ENCODE results near the gene OR5H6. TPM values are rescaled to one million over a fixed set of nuclear protein-coding genes. Genes with fewer than 3 reads are reported as not detected.
"Not testable (repeated sequence)": the region's sequence is repeated elsewhere in the genome, so short reads cannot be mapped to it uniquely, and the experiment has no call there.

The OR5H6 gene
- total and polyA plus RNA-seq, 4 donors, result not detected

- 52 to 67% methylated on average over 5 of the region's 5 CpGs for WGBS, 2 donors
- DNase-seq; H3K36me3 ChIP-seq (ENCODE audit: control insufficient read depth in 1 of 2, insufficient read depth in 2 of 2, low read length in 1 of 2); ATAC-seq (ENCODE audit: low FRiP score); H3K4me3 ChIP-seq (ENCODE audit: low read length in 2 of 2); H3K27ac ChIP-seq (ENCODE audit: low read depth in 1 of 2, low read length in 2 of 2); H3K27me3 ChIP-seq (ENCODE audit: control insufficient read depth in 1 of 2, insufficient read depth in 2 of 2, low read length in 1 of 2); H3K4me1 ChIP-seq (ENCODE audit: control insufficient read depth in 1 of 2, insufficient read depth in 2 of 2, low read length in 2 of 2); intact Hi-C loops (cut with DNase I); H3K9me3 ChIP-seq (ENCODE audit: control insufficient read depth, low read length): not testable (repeated sequence)
Observed at GRCh38 chr3:98256026-98256425, 8.0 kb upstream of the OR5H6 start.

DNA sequence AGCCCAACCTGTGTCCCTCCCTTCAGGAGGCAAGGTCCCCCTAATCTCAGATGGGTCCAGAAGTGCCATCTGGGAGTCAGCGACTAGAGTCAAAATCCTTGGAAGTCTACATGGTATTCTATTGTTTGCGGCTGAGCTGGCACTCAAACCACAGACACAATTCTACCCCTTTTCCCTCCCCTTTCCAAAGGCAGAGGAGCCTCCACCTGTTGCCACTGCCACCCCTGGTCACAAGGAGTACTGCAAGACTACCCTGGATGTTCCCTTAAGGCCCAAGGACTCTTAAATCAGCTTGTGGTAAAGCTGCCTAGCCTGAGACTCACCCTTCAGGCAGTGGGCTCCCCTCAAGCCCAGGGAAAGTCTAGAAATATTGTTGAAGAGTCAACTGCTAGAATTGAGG lies 4.3 kb upstream of the OR5H6 start:
- Histone ChIP-seq H3K4me1 (ENCODE audit: control insufficient read depth in 1 of 2, insufficient read depth in 2 of 2, low read length in 2 of 2) (no peaks in the 10 kb centered on the region), H3K27ac (ENCODE audit: low read depth in 1 of 2, low read length in 2 of 2) (no peak overlapping the region), H3K4me3 (ENCODE audit: low read length in 2 of 2) (no peak overlapping the region), H3K36me3 (ENCODE audit: control insufficient read depth in 1 of 2, insufficient read depth in 2 of 2, low read length in 1 of 2) (no peaks in the 10 kb centered on the region), H3K9me3 (ENCODE audit: control insufficient read depth, low read length) (peaks cover 4% of the 10 kb centered on the region), H3K27me3 (ENCODE audit: control insufficient read depth in 1 of 2, insufficient read depth in 2 of 2, low read length in 1 of 2) (no peaks in the 10 kb centered on the region)
- no peak for ATAC-seq (ENCODE audit: low FRiP score)
- WGBS, 2 donors, result 46 to 75% methylated on average over 2 of the region's 2 CpGs
- intact Hi-C loops (cut with DNase I), result no loop called here
- DNase-seq, result no peak

DNA sequence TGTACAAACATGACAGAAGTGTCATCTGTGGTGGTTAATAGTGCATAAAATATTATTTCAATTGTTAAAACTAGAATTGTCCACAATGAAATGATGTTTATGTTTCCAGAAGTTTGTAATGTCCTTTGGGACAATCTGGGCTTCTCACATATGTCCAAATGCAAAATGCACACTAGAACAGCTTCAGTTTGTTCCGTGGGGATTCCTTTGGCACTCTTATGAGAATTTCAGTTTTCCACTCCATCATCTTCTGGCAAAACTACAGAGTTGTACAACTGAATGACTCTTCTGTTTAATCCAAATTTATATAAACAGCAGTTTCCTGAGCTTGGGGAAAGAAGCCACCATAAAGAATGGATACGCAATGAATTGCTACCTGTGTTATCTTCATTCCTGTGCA lies 2.0 kb upstream of the OR5H6 start:
- ATAC-seq (ENCODE audit: low FRiP score), result no peak
- Histone ChIP-seq H3K36me3 (ENCODE audit: control insufficient read depth in 1 of 2, insufficient read depth in 2 of 2, low read length in 1 of 2) (no peaks in the 10 kb centered on the region), H3K4me3 (ENCODE audit: low read length in 2 of 2) (no peak overlapping the region), H3K9me3 (ENCODE audit: control insufficient read depth, low read length) (peaks cover 4% of the 10 kb centered on the region), H3K27me3 (ENCODE audit: control insufficient read depth in 1 of 2, insufficient read depth in 2 of 2, low read length in 1 of 2) (no peaks in the 10 kb centered on the region), H3K4me1 (ENCODE audit: control insufficient read depth in 1 of 2, insufficient read depth in 2 of 2, low read length in 2 of 2) (no peaks in the 10 kb centered on the region), H3K27ac (ENCODE audit: low read depth in 1 of 2, low read length in 2 of 2) (no peak overlapping the region)
- intact Hi-C loops (cut with DNase I), result no loop called here
- DNase-seq, result no peak
- WGBS, 2 donors, result 71 to 72% methylated on average over 2 of the region's 2 CpGs

GRCh38 chr3:98269846-98270245 lies 5.8 kb downstream of the OR5H6 start:
- intact Hi-C loops (cut with DNase I), result no loop called here
- H3K4me3 ChIP-seq (ENCODE audit: low read length in 2 of 2), result no peak overlapping the region
- H3K4me1 ChIP-seq (ENCODE audit: control insufficient read depth in 1 of 2, insufficient read depth in 2 of 2, low read length in 2 of 2), result no peaks in the 10 kb centered on the region
- no peaks in the 10 kb centered on the region for H3K36me3 ChIP-seq (ENCODE audit: control insufficient read depth in 1 of 2, insufficient read depth in 2 of 2, low read length in 1 of 2)
- no peak overlapping the region for H3K27ac ChIP-seq (ENCODE audit: low read depth in 1 of 2, low read length in 2 of 2)
- WGBS, 2 donors, result 72 to 77% methylated on average over 3 of the region's 3 CpGs
- H3K9me3 ChIP-seq (ENCODE audit: control insufficient read depth, low read length), result peaks cover 2% of the 10 kb centered on the region
- DNase-seq (no peak), ATAC-seq (ENCODE audit: low FRiP score) (no peak)
- no peaks in the 10 kb centered on the region for H3K27me3 ChIP-seq (ENCODE audit: control insufficient read depth in 1 of 2, insufficient read depth in 2 of 2, low read length in 1 of 2)

DNA sequence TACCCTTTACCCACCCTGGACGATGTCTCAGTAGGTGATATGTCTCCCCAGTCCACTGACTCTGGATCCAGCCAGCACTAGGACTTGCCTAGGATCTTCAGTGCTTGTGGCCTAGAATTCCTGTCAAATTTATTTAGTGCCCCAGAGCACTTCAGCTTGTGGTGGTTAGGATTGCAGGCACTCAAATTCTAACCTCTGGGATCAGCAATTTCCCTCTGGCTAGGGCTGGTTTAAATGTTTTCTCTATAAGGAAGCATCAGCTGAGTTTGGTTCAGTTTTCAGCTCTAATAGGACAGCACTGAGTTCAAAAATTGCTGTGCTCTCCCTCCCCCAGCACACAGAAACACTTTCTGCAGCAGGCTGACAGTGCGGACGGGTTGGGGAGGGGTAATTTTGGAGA lies 8.1 kb downstream of the OR5H6 start:
- ATAC-seq (ENCODE audit: low FRiP score) (no peak), DNase-seq (no peak)
- Histone ChIP-seq H3K27me3 (ENCODE audit: control insufficient read depth in 1 of 2, insufficient read depth in 2 of 2, low read length in 1 of 2) (no peaks in the 10 kb centered on the region), H3K4me3 (ENCODE audit: low read length in 2 of 2) (no peak overlapping the region), H3K36me3 (ENCODE audit: control insufficient read depth in 1 of 2, insufficient read depth in 2 of 2, low read length in 1 of 2) (no peaks in the 10 kb centered on the region), H3K27ac (ENCODE audit: low read depth in 1 of 2, low read length in 2 of 2) (no peak overlapping the region), H3K4me1 (ENCODE audit: control insufficient read depth in 1 of 2, insufficient read depth in 2 of 2, low read length in 2 of 2) (no peaks in the 10 kb centered on the region), H3K9me3 (ENCODE audit: control insufficient read depth, low read length) (peaks cover 2% of the 10 kb centered on the region)
- intact Hi-C loops (cut with DNase I), result no loop called here
- 74 to 85% methylated on average over 3 of the region's 3 CpGs for WGBS, 2 donors

- 88 to 89% methylated on average over 3 of the region's 3 CpGs for WGBS, 2 donors
- Histone ChIP-seq H3K27me3 (ENCODE audit: control insufficient read depth in 1 of 2, insufficient read depth in 2 of 2, low read length in 1 of 2) (no peaks in the 10 kb centered on the region), H3K36me3 (ENCODE audit: control insufficient read depth in 1 of 2, insufficient read depth in 2 of 2, low read length in 1 of 2) (no peaks in the 10 kb centered on the region), H3K27ac (ENCODE audit: low read depth in 1 of 2, low read length in 2 of 2) (no peak overlapping the region), H3K4me3 (ENCODE audit: low read length in 2 of 2) (no peak overlapping the region), H3K9me3 (ENCODE audit: control insufficient read depth, low read length) (peaks cover 2% of the 10 kb centered on the region), H3K4me1 (ENCODE audit: control insufficient read depth in 1 of 2, insufficient read depth in 2 of 2, low read length in 2 of 2) (no peaks in the 10 kb centered on the region)
- DNase-seq, result no peak
- ATAC-seq (ENCODE audit: low FRiP score), result no peak
- intact Hi-C loops (cut with DNase I), result no loop called here
Observed at GRCh38 chr3:98274914-98275313, 10.9 kb downstream of the OR5H6 start.

DNA sequence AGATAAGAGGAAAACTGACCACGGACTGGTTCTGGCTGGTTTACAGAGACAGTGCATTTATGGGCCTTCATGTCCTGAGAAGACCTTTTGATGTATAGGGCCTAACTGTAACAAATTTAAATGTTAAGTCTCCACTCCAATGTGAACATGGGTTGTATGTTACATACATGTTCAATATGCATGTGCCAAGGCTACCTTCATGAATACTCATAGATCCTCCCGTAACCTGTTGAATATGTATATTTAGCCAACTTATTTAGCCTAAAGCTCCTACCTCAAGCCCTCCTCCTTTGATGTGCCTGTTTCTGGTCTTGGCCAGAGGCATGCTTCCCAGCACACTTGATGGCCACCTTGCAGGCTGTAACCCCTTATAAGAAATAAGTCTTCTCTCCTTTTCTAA lies 18.2 kb downstream of the OR5H6 start, which contains the start of gene OR5H2:
OR5H2 (plus strand) TSS at position 301 of the 400 bp plus-strand sequence. CDS start 398 bp downstream, outside the sequence.
- 50 to 51% methylated on average over 2 of the region's 2 CpGs for WGBS, 2 donors
- H3K9me3 ChIP-seq (ENCODE audit: control insufficient read depth, low read length), result no peaks in the 10 kb centered on the region
- intact Hi-C loops (cut with DNase I), result no loop called here
- no peak within 1 kb of the TSS for H3K4me3 ChIP-seq (ENCODE audit: low read length in 2 of 2)
- DNase-seq (no peak), ATAC-seq (ENCODE audit: low FRiP score) (no peak)
- H3K27me3 ChIP-seq (ENCODE audit: control insufficient read depth in 1 of 2, insufficient read depth in 2 of 2, low read length in 1 of 2), result no peaks in the 10 kb centered on the region
- no peaks in the 10 kb centered on the region for H3K4me1 ChIP-seq (ENCODE audit: control insufficient read depth in 1 of 2, insufficient read depth in 2 of 2, low read length in 2 of 2)
- H3K27ac ChIP-seq (ENCODE audit: low read depth in 1 of 2, low read length in 2 of 2), result no peak within 1 kb of the TSS
- no peaks in the 10 kb centered on the region for H3K36me3 ChIP-seq (ENCODE audit: control insufficient read depth in 1 of 2, insufficient read depth in 2 of 2, low read length in 1 of 2)

DNA sequence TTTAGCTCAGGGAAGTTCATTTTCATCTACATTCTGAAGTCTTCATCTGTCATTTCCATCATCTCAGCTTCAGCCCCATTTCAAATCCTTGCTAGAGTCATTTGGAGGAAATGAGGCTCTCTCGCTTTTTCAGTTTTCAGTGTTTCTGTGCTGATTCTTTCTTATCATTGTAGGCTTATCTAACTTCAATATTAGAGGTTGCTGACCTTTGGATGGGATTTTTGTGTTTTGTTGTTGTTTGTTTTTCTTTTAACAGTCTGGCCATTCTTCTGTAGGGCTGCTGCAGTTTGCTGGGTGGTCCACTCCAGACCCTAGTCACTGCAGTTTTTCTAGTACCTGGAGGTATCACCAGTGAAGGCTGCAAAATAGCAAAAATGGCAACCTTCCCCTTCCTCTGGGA lies 26.9 kb downstream of the OR5H6 start:
- no peak for ATAC-seq (ENCODE audit: low FRiP score)
- H3K9me3 ChIP-seq (ENCODE audit: control insufficient read depth, low read length), result peaks cover 2% of the 10 kb centered on the region
- intact Hi-C loops (cut with DNase I), result no loop called here
- DNase-seq, result no peak
- no peak overlapping the region for H3K27ac ChIP-seq (ENCODE audit: low read depth in 1 of 2, low read length in 2 of 2)
- no peaks in the 10 kb centered on the region for H3K36me3 ChIP-seq (ENCODE audit: control insufficient read depth in 1 of 2, insufficient read depth in 2 of 2, low read length in 1 of 2)
- H3K27me3 ChIP-seq (ENCODE audit: control insufficient read depth in 1 of 2, insufficient read depth in 2 of 2, low read length in 1 of 2), result no peaks in the 10 kb centered on the region
- H3K4me3 ChIP-seq (ENCODE audit: low read length in 2 of 2), result no peak overlapping the region
- no peaks in the 10 kb centered on the region for H3K4me1 ChIP-seq (ENCODE audit: control insufficient read depth in 1 of 2, insufficient read depth in 2 of 2, low read length in 2 of 2)
- WGBS, 2 donors, result 77% methylated on average over 1 of the region's 1 CpG

- no peak for DNase-seq
- H3K36me3 ChIP-seq (ENCODE audit: control insufficient read depth in 1 of 2, insufficient read depth in 2 of 2, low read length in 1 of 2), result no peaks in the 10 kb centered on the region
- no peak overlapping the region for H3K27ac ChIP-seq (ENCODE audit: low read depth in 1 of 2, low read length in 2 of 2)
- WGBS, 2 donors, result 82% methylated on average over 10 of the region's 10 CpGs
- ATAC-seq (ENCODE audit: low FRiP score), result peak; percentile 11
- H3K4me1 ChIP-seq (ENCODE audit: control insufficient read depth in 1 of 2, insufficient read depth in 2 of 2, low read length in 2 of 2), result no peaks in the 10 kb centered on the region
- H3K4me3 ChIP-seq (ENCODE audit: low read length in 2 of 2), result no peak overlapping the region
- intact Hi-C loops (cut with DNase I), result no loop called here
- H3K9me3 ChIP-seq (ENCODE audit: control insufficient read depth, low read length), result peaks cover 2% of the 10 kb centered on the region
- H3K27me3 ChIP-seq (ENCODE audit: control insufficient read depth in 1 of 2, insufficient read depth in 2 of 2, low read length in 1 of 2), result no peaks in the 10 kb centered on the region
Observed at GRCh38 chr3:98291332-98291957, 27.4 kb downstream of the OR5H6 start.
